B cell (primary cell): Measurements from ENCODE around the gene GDA. TPM values are rescaled to one million over a fixed set of nuclear protein-coding genes. Genes with fewer than 3 reads are reported as not detected.

ENCODE experiments used
- ATAC-seq: fragments of 200-7000 bp; cut with Tn5 transposase; one replicate; pipeline ENCODE4 v1.10.0; 2021; ENCODE audit warnings: low read depth, mild to moderate bottlenecking, moderate number of reproducible peaks, moderate library complexity
- CTCF ChIA-PET: fragments of 350-600 bp; sonication (Branson Sonifier 250); formaldehyde crosslinking; loops from one replicate; lab custom pipeline; 2021; ENCODE audit warnings: antibody characterized with exemption, inconsistent platforms; lab: Charles Lee
- POLR2A ChIA-PET: fragments of 350-600 bp; sonication (Branson Sonifier 250); formaldehyde crosslinking; loops from one replicate; lab custom pipeline; 2021; ENCODE audit warnings: antibody characterized with exemption; lab: Charles Lee
- DNase-seq: peaks from one replicate; pipeline ENCODE4 v3.0.0; 2013
- H2AFZ ChIP-seq: 2 replicates; pipeline ENCODE4 v1.6.1; 2012; ENCODE audit warnings: mild to moderate bottlenecking, low read depth, low read length; ENCODE audit not compliant: insufficient read depth, poor library complexity, severe bottlenecking
- H3K27ac ChIP-seq, 2 donors: 1 replicate in 1 of 2; 2 replicates in 1 of 2; pipeline ENCODE4 v1.5.1; 2012 to 2013; ENCODE audit warnings: low read length in 2 of 2, mild to moderate bottlenecking in 2 of 2, moderate library complexity in 1 of 2
- H3K27me3 ChIP-seq, 4 experiments: fragments of 200-600 bp in 1 of 4; sonication (generic) in 1 of 4; replicated peaks in 1 of 4; 1 replicate in 2 of 4; 2 replicates in 2 of 4; pipeline versions ENCODE4 v1.6.1 to v1.7.0; 2013 to 2016; ENCODE audit warnings: low read length in 3 of 4, mild to moderate bottlenecking in 2 of 4, mixed read lengths in 1 of 4, moderate library complexity in 1 of 4; ENCODE audit not compliant: insufficient read depth in 4 of 4, control insufficient read depth in 3 of 4; ENCODE audit errors: control extremely low read depth in 1 of 4
- H3K36me3 ChIP-seq, 2 experiments: replicated peaks in 1 of 2; 1 replicate in 1 of 2; 2 replicates in 1 of 2; pipeline versions ENCODE4 v1.6.1 to v1.7.1; 2013; ENCODE audit warnings: low read length in 1 of 2; ENCODE audit not compliant: insufficient read depth in 2 of 2, control insufficient read depth in 1 of 2; ENCODE audit errors: control extremely low read depth in 1 of 2, extremely low read depth in 1 of 2
- H3K4me1 ChIP-seq, 2 donors: fragments of 200-600 bp in 1 of 2; sonication (generic) in 1 of 2; 1 replicate in 1 of 2; 2 replicates in 1 of 2; pipeline versions ENCODE4 v1.5.1 to v1.6.1; 2013 to 2017; ENCODE audit warnings: low read length in 2 of 2; ENCODE audit not compliant: control insufficient read depth in 2 of 2, insufficient read depth in 2 of 2
- H3K4me2 ChIP-seq: replicated peaks from 2 replicates; pipeline ENCODE3; 2012; ENCODE audit warnings: mild to moderate bottlenecking, low read depth, low read length; ENCODE audit not compliant: poor library complexity, severe bottlenecking
- H3K4me3 ChIP-seq, 5 experiments: fragments of 200-600 bp in 1 of 5; sonication (generic) in 1 of 5; 1 replicate in 3 of 5; 2 replicates in 2 of 5; pipeline versions ENCODE4 v1.5.1 to v1.7.0; 2011 to 2016; ENCODE audit warnings: low read length in 4 of 5, mild to moderate bottlenecking in 4 of 5, low read depth in 2 of 5, control low read depth in 1 of 5, moderate library complexity in 1 of 5; ENCODE audit not compliant: insufficient read depth in 1 of 5; ENCODE audit errors: control extremely low read depth in 1 of 5, extremely low read depth in 1 of 5
- H3K79me2 ChIP-seq: fragments of 200-600 bp; sonication (generic); one replicate; pipeline ENCODE4 v1.6.0; 2016; ENCODE audit warnings: low read length; ENCODE audit not compliant: control insufficient read depth, insufficient read depth
- H3K9ac ChIP-seq: fragments of 200-600 bp; sonication (generic); 2 replicates; pipeline ENCODE4 v1.6.1; 2017; ENCODE audit warnings: mild to moderate bottlenecking, low read length, moderate library complexity
- H3K9me3 ChIP-seq, 3 donors: one replicate each; pipeline versions ENCODE4 v1.6.1 to v1.7.1; 2013; ENCODE audit warnings: low read length in 2 of 3; ENCODE audit not compliant: control insufficient read depth in 2 of 3, insufficient read depth in 1 of 3; ENCODE audit errors: control extremely low read depth in 1 of 3
- H4K20me1 ChIP-seq: 2 replicates; pipeline ENCODE4 v1.6.0; 2012; ENCODE audit warnings: mild to moderate bottlenecking, low read length; ENCODE audit not compliant: insufficient read depth, control insufficient read depth, poor library complexity, severe bottlenecking
- H3K27ac Mint-ChIP-seq: one replicate; pipeline ENCODE4 v1.8.0; 2021; ENCODE audit warnings: mixed read lengths
- H3K27me3 Mint-ChIP-seq: one replicate; pipeline ENCODE4 v1.8.0; 2021; ENCODE audit warnings: mixed read lengths
- H3K4me1 Mint-ChIP-seq: one replicate; pipeline ENCODE4 v1.8.0; 2021; ENCODE audit warnings: mixed read lengths
- H3K4me3 Mint-ChIP-seq: one replicate; pipeline ENCODE4 v1.8.0; 2021; ENCODE audit warnings: mixed read lengths
- H3K9me3 Mint-ChIP-seq: one replicate; pipeline ENCODE4 v1.8.0; 2022; ENCODE audit warnings: mixed read lengths; ENCODE audit not compliant: insufficient read depth
- EZH2 ChIP-seq: IDR thresholded peaks from 2 replicates; pipeline ENCODE4 v1.6.1; 2012; ENCODE audit warnings: borderline replicate concordance, low read depth, mild to moderate bottlenecking, moderate library complexity, low read length; ENCODE audit not compliant: insufficient read depth, poor library complexity, severe bottlenecking
- WGBS: methylation state at CpG from one replicate; pipeline ENCODE4 v1.1.5; 2013; ENCODE audit warnings: missing lambda C conversion rate; ENCODE audit not compliant: insufficient coverage; 5-methylcytosine and 5-hydroxymethylcytosine counted together
- intact Hi-C: fragments of 100-400 bp; cut with micrococcal nuclease; formaldehyde crosslinking; loops from one replicate; pipeline ENCODE4 v1.10.0; 2022
- polyA plus RNA-seq: library from polyadenylated mRNA; depleted of rRNA; stranded (reverse); fragments of >200 nt; gene quantifications from 2 replicates; pipeline ENCODE4 v1.2.3, GENCODE V29; 2012
- total RNA-seq, 2 donors: library from RNA; stranded (reverse); fragments of 120-200 nt in 1 of 2; gene quantifications; 1 replicate in 1 of 2; 2 replicates in 1 of 2; pipeline versions ENCODE4 v1.2.3 to v1.2.4, GENCODE V29; 2013 to 2022
- TF ChIP-seq, protein P1 (sequence below): fragments of 200-600 bp; IDR thresholded peaks from one replicate; pipeline ENCODE4 v1.8.0; 2022; ENCODE audit warnings: antibody characterized with exemption, mild to moderate bottlenecking

GDA gene
- total and polyA plus RNA-seq, 2 donors (not counting 1 experiment from before 2014, with no cell fraction given) = not detected

DNA sequence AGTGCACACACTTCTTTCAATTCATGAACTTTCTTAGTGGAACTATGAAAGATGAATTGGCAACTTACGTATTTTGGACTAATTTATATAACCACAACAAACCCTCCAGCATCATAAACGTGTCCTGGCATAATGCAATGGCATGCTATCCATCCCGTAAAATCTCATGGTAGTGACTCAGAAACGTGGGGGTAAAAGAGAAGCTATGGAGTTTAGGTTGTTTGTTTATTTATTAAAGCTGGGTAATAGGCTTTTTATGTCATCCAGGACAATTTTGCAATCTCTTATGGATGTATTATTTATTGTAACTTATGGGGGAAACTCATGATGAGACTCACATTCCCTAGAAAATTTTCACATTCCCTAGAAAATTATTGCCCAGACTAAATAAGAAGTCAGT is 106.3 kb downstream of the GDA start:
- ChIA-PET POLR2A (no interaction called here), CTCF (interaction anchor here (1.7 kb wide), 1 partner anchor 25 kb away, joined by 4 read pairs; no protein-coding TSS in a partner anchor)
- no peak overlapping the region for H2AFZ ChIP-seq
- no peaks in the 10 kb centered on the region for H3K79me2 ChIP-seq
- Mint-ChIP-seq H3K27me3 (peaks cover 33% of the 10 kb centered on the region), H3K4me3 (no peak overlapping the region), H3K4me1 (no peaks in the 10 kb centered on the region), H3K27ac (no peak overlapping the region), H3K9me3 (no peaks in the 10 kb centered on the region)
- TF ChIP-seq, protein P1, sequence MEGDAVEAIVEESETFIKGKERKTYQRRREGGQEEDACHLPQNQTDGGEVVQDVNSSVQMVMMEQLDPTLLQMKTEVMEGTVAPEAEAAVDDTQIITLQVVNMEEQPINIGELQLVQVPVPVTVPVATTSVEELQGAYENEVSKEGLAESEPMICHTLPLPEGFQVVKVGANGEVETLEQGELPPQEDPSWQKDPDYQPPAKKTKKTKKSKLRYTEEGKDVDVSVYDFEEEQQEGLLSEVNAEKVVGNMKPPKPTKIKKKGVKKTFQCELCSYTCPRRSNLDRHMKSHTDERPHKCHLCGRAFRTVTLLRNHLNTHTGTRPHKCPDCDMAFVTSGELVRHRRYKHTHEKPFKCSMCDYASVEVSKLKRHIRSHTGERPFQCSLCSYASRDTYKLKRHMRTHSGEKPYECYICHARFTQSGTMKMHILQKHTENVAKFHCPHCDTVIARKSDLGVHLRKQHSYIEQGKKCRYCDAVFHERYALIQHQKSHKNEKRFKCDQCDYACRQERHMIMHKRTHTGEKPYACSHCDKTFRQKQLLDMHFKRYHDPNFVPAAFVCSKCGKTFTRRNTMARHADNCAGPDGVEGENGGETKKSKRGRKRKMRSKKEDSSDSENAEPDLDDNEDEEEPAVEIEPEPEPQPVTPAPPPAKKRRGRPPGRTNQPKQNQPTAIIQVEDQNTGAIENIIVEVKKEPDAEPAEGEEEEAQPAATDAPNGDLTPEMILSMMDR = no peak
- TF ChIP-seq EZH2 = no peak
- H3K9ac ChIP-seq = no peak overlapping the region
- H3K9me3 ChIP-seq = no peaks in the 10 kb centered on the region
- H3K4me2 ChIP-seq = no peak overlapping the region
- no peak overlapping the region for H3K4me3 ChIP-seq
- H3K36me3 ChIP-seq = no peaks in the 10 kb centered on the region
- ATAC-seq (no peak), DNase-seq (no peak)
- intact Hi-C loops = no loop called here
- H3K27ac ChIP-seq = no peak overlapping the region
- H4K20me1 ChIP-seq = no peaks in the 10 kb centered on the region
- H3K4me1 ChIP-seq = no peaks in the 10 kb centered on the region
- no peaks in the 10 kb centered on the region for H3K27me3 ChIP-seq
- no CpG with 5 or more reads among the region's 4 CpGs for WGBS

DNA sequence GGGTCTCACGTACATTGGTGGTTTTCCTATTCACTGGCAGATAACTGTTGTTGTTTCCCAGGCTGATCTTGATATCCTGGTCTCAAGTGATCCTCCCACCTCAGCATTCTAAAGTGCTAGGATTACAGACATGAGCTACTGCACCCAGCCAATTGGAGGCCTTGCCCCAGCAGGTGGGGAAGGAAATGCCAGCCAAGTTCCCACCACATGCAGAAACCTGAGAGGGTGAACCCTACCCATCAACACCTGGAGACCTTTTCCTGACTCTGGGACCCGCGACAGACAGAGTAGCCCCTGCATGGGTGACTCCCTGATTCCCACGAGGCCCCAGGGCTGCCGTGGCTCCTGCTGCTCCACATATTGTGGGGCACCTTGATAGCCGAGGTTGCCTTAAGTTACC is 107.7 kb downstream of the GDA start:
- H3K79me2 ChIP-seq = no peaks in the 10 kb centered on the region
- H3K27me3 ChIP-seq = no peaks in the 10 kb centered on the region
- no peak overlapping the region for H3K4me3 Mint-ChIP-seq
- H3K4me1 ChIP-seq = no peaks in the 10 kb centered on the region
- intact Hi-C loops = no loop called here
- no peak overlapping the region for H3K4me3 ChIP-seq
- no peaks in the 10 kb centered on the region for H3K36me3 ChIP-seq
- H2AFZ ChIP-seq = no peak overlapping the region
- H3K4me2 ChIP-seq = no peak overlapping the region
- H3K9me3 Mint-ChIP-seq = no peaks in the 10 kb centered on the region
- H3K9me3 ChIP-seq = no peaks in the 10 kb centered on the region
- ChIA-PET CTCF (no interaction called here), POLR2A (no interaction called here)
- ATAC-seq (no peak), DNase-seq (no peak)
- H3K27ac Mint-ChIP-seq = no peak overlapping the region
- 89% methylated on average over 5 of the region's 6 CpGs for WGBS
- H3K4me1 Mint-ChIP-seq = no peaks in the 10 kb centered on the region
- H3K27ac ChIP-seq = no peak overlapping the region
- no peak overlapping the region for H3K9ac ChIP-seq
- no peak for TF ChIP-seq EZH2
- TF ChIP-seq, protein P1 = no peak
- no peaks in the 10 kb centered on the region for H4K20me1 ChIP-seq
- peaks cover 23% of the 10 kb centered on the region for H3K27me3 Mint-ChIP-seq
